ENCODE results near the gene TCAF1. TPM values are rescaled to one million over a fixed set of nuclear protein-coding genes. Genes with fewer than 3 reads are reported as not detected.

The TCAF1 gene
- total RNA-seq, 6 donors from 2014 or later = 17.8 to 40.1 (median 26.5) TPM

DNA sequence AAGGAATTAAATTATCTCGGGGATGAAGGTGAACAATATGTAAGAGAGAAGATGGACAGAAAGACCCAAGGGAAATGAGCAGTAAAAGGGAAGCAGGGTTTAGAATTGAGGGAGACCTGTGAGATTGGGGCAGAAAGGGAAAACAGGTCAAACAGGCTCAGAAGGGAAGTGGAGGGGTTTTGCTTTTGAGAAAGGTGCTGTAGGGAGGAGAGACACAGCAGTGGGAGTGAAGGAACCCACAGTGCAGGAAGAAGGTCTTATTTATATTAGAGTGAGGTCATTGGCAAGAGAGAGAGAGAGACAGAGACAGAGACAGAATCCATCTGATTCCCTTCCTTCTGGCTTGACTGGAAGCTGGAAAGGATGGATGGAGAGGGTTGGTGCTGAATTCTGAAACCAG is 3.5 kb upstream of the TCAF1 start:
- Histone ChIP-seq H3K36me3 (no peaks in the 10 kb centered on the region), H3K9me3 (no peaks in the 10 kb centered on the region), H3K4me1 (peaks cover 5 to 14% (median 9%) of the 10 kb centered on the region in 4 donors), H3K27ac (no peak overlapping the region), H3K4me3 (no peak overlapping the region), H3K27me3 (no peaks in the 10 kb centered on the region)
- no peak for DNase-seq
- 71 to 83% methylated on average over 1 of the region's 1 CpG for WGBS, 2 donors
- TF ChIP-seq POLR2AphosphoS5 (IDR thresholded peaks at IDR 0.05) (no peak), EP300 (IDR thresholded peaks at IDR 0.05) (no peak), POLR2A (IDR thresholded peaks at IDR 0.05) (no peak)
- TF ChIP-seq, protein P1, sequence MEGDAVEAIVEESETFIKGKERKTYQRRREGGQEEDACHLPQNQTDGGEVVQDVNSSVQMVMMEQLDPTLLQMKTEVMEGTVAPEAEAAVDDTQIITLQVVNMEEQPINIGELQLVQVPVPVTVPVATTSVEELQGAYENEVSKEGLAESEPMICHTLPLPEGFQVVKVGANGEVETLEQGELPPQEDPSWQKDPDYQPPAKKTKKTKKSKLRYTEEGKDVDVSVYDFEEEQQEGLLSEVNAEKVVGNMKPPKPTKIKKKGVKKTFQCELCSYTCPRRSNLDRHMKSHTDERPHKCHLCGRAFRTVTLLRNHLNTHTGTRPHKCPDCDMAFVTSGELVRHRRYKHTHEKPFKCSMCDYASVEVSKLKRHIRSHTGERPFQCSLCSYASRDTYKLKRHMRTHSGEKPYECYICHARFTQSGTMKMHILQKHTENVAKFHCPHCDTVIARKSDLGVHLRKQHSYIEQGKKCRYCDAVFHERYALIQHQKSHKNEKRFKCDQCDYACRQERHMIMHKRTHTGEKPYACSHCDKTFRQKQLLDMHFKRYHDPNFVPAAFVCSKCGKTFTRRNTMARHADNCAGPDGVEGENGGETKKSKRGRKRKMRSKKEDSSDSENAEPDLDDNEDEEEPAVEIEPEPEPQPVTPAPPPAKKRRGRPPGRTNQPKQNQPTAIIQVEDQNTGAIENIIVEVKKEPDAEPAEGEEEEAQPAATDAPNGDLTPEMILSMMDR (IDR thresholded peaks at IDR 0.05) = no peak
- no peak for ATAC-seq (ENCODE audit: low FRiP score in 2 of 2)

DNA sequence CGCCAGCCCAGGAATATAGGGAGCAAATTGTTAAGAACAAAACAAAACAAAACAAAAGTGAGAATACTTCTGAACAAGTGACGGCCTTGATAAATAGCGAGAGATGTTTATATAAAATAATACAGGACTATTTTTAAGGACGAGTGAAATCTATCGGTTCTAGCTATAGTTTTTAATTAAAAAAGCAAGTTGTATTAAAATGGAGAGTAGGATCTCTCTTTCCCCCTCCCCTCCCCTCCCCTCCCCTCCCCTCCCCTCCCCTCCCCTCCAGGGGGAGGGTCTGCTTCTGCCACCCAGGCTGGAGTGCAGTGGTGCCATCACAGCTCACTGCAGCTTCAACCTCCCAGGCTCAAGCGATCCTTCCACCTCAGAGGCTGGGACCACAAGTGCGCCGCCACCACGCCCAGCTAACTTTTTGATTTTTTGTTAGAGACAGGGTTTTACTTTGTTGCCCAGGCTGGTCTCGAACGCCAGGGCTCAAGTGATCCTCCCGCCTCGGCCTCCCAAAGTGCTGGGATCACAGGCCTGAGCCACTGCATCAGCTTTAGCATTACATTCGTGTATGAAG is 440 bp upstream of the TCAF1 start:
- DNase-seq (peak in 1 of 2 donors; percentile 33), ATAC-seq (ENCODE audit: low FRiP score in 2 of 2) (no peak)
- H3K27ac ChIP-seq = peak overlapping the region; percentile 92 to 98 (median 93)
- H3K36me3 ChIP-seq = no peaks in the 10 kb centered on the region
- TF ChIP-seq EP300 (IDR thresholded peaks at IDR 0.05) (no peak), POLR2AphosphoS5 (IDR thresholded peaks at IDR 0.05) (no peak)
- TF ChIP-seq, protein P1 (IDR thresholded peaks at IDR 0.05) = no peak
- peaks cover 14 to 24% (median 19%) of the 10 kb centered on the region in 4 donors for H3K4me1 ChIP-seq
- H3K4me3 ChIP-seq = peak overlapping the region in 3 of 4 donors; percentile 66 to 95 (median 79)
- 71% methylated on average over 14 of the region's 14 CpGs for WGBS, 2 donors
- H3K27me3 ChIP-seq = no peaks in the 10 kb centered on the region
- no peaks in the 10 kb centered on the region for H3K9me3 ChIP-seq

DNA sequence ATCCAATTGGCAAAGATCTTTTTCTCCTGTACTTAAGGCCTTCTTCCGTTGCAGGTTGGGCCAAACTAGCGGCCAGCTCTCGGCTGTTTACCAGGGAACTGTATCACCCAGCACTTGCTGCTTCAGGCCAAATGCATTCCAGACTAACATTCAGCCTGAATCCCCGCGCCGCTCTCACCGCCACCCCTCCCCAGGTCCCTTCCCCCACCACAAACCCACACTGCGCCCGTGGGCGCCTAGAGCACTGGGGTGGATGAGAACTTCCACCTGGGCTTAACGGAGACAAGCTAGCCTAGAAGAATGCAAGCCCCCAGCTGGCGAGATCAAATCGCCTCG is 676 bp downstream of the TCAF1 start:
- TF ChIP-seq EP300 (IDR thresholded peaks at IDR 0.05) (no peak), POLR2A (IDR thresholded peaks at IDR 0.05) (no peak), POLR2AphosphoS5 (IDR thresholded peaks at IDR 0.05) (no peak)
- TF ChIP-seq, protein P1 (IDR thresholded peaks at IDR 0.05) = no peak
- H3K36me3 ChIP-seq = no peaks in the 10 kb centered on the region
- DNase-seq = peak; percentile 42 to 65
- no peaks in the 10 kb centered on the region for H3K9me3 ChIP-seq
- 0% methylated on average over 12 to 14 of the region's 14 CpGs for WGBS, 2 donors
- ATAC-seq (ENCODE audit: low FRiP score in 2 of 2) = peak; percentile 59 to 66
- peaks cover 14 to 24% (median 19%) of the 10 kb centered on the region in 4 donors for H3K4me1 ChIP-seq
- no peaks in the 10 kb centered on the region for H3K27me3 ChIP-seq
- H3K4me3 ChIP-seq = peak overlapping the region; percentile 66 to 95 (median 81)
- peak overlapping the region; percentile 92 to 98 (median 93) for H3K27ac ChIP-seq

DNA sequence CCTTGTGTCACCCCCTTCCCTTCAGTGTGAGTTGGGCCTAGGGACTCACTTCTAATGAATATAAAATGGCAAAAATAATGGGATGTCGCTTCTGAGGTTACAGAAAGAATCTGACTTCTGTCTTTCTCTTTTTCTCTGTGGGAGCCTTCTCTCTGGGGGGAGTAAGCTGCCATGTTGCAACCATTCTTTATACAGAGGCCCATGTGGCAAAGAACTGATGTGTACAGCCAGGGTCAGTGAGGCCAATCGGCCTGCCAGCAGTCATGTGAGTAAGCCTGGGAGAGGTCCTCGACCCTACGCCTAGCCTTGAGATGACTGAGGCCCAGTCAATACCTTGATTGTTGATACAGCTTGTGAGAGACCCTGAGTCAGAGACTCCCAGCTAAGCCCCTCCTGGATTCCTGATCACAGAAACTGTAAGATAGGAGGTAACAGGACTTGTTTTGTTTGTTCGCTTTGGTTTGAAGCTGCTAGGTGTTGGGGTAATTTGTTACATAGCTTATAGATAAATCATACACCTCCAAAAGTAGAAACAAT is 1.7 kb downstream of the TCAF1 start:
- no peak for DNase-seq
- Histone ChIP-seq H3K27ac (peak overlapping the region in 2 of 4 donors; percentile 19 to 93), H3K4me3 (peak overlapping the region in 2 of 4 donors; percentile 79 to 95), H3K27me3 (no peaks in the 10 kb centered on the region), H3K36me3 (no peaks in the 10 kb centered on the region), H3K4me1 (peaks cover 14 to 24% (median 19%) of the 10 kb centered on the region in 4 donors), H3K9me3 (no peaks in the 10 kb centered on the region)
- 70 to 77% methylated on average over 5 of the region's 5 CpGs for WGBS, 2 donors
- no peak for TF ChIP-seq POLR2AphosphoS5 (IDR thresholded peaks at IDR 0.05)
- TF ChIP-seq, protein P1 (IDR thresholded peaks at IDR 0.05) = no peak
- TF ChIP-seq POLR2A (IDR thresholded peaks at IDR 0.05) = no peak
- no peak for TF ChIP-seq EP300 (IDR thresholded peaks at IDR 0.05)
- ATAC-seq (ENCODE audit: low FRiP score in 2 of 2) = no peak

DNA sequence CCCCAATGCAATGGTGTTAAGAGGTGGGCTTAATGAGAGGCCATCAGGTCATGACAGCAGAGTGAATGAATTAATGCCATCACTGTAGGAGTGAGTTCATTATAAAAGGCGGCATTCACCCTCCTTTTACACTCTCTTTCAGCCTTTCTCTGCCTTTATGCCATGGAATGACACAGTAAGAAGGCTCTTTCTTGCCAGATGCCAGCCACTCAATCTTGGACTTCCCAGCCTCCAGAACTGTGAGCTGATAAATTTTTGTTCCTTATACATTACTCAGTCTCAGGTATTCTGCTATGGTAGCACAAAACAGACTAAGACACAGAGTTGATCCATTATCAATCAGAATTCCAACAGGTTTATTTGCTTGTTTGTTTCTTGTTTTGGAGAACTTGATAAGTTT is 3.2 kb downstream of the TCAF1 start:
- Histone ChIP-seq H3K36me3 (no peaks in the 10 kb centered on the region), H3K4me3 (no peak overlapping the region), H3K9me3 (no peaks in the 10 kb centered on the region), H3K27ac (no peak overlapping the region), H3K27me3 (no peaks in the 10 kb centered on the region), H3K4me1 (peaks cover 14 to 24% (median 19%) of the 10 kb centered on the region in 4 donors)
- ATAC-seq (ENCODE audit: low FRiP score in 2 of 2) (no peak), DNase-seq (no peak)
- TF ChIP-seq POLR2A (IDR thresholded peaks at IDR 0.05) (no peak), EP300 (IDR thresholded peaks at IDR 0.05) (no peak)
- TF ChIP-seq, protein P1 (IDR thresholded peaks at IDR 0.05) = no peak
- whole genome bisulfite sequencing, 2 donors = 85 to 96% methylated on average over 1 of the region's 1 CpG
